OCI-LY1 (cell line): ENCODE results near the gene OPN4.

Experiments
- CTCF ChIP-seq: fragments of 200-600 bp; sonication (generic), shearing (Covaris generic); IDR thresholded peaks from 2 replicates; pipeline ENCODE4 v1.5.1; 2017; ENCODE audit warnings: mild to moderate bottlenecking, antibody characterized with exemption, low read length, moderate library complexity, mixed read lengths
- EZH2 ChIP-seq: fragments of 200-600 bp; sonication (generic), shearing (Covaris generic); IDR thresholded peaks from 2 replicates; pipeline ENCODE4 v1.8.0; 2017; ENCODE audit warnings: borderline replicate concordance, mixed run types, mild to moderate bottlenecking, antibody characterized with exemption, low read length, moderate library complexity, mixed read lengths

GRCh38 chr10:86650151-86650550 is 4.2 kb upstream of the OPN4 start:
- no peak for TF ChIP-seq CTCF
- TF ChIP-seq EZH2 = no peak
